NCI-H1417 (cell line): ENCODE measurements around the gene GALNT6.
"Not testable (repeated sequence)": the region's sequence is repeated elsewhere in the genome, so short reads cannot be mapped to it uniquely, and the experiment has no call there.

Experiments
- DNase-seq, 3 experiments: peaks; one replicate each; lab custom pipeline; 2025; lab: John Stamatoyannopoulos, UW

Gene GALNT6

DNA sequence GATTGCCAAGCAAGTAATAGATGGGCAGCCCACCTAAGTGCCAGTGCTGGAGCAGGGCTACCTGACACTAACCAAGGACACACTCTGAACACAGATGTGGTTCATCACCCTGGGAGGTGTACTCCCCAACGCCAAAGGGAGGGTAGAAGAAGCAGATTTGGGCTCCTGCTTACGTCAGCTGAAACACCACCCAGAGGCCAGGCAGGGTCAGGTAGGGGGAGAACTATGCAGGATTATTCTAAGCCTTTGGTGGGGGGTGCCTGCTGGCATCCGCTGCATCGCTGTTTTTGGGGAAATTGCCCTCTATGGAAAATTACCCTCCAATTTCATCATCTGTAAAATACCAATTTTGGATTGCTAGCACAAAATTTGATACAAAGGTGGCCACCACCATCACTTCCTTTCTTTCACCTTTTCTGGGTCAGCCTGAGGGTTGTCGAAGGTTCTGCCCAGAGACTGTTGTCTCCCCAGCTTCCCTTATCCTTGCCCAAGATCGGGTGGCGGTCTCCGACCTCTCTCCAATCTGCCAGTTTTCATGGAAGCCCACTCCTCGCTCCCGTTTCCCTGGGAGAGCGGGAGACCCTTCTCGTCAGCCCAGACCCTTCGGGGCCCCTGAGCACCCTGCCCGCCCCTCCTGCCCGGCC is 67.8 kb downstream of the GALNT6 start:
- DNase-seq, result no peak

DNA sequence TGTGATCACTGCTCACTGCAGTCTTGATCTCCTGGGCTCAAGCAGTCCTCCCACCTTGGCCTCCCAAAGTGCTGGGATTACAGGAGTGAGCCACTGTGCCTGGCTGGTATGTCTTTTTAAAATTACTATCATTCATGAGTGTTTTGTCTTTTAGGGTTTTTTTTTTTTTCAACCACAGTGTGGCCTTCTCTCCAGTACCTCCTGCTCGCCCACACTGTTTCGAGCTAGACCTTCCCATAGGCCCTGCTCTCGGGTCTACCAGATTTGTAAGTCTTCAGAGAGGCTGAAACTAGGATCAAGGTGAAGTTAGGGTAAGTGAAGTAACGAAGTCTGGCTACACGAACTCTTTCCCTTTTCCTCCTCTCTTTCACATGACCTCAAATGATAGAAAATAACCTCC is 68.8 kb downstream of the GALNT6 start:
- no peak for DNase-seq

DNA sequence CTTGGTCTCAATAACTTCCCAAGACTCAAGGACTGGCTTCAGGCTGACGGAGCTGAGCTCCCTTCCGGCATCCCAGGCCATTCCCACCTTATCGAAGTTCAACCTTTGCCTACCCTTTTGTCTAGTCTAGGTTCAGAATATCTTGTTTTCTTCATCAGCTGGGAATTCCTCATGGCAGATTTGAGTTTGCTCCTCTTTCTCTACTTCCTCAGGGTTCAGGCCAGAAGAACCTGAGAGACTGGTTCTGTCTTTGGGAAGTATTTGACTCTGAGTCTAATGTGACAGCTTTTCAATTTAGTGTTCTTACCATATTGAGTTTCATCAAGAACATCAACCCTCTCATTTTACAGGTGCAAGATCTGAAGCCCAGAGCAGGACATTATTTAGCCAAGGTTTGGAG is 69.3 kb downstream of the GALNT6 start:
- no peak for DNase-seq

DNA sequence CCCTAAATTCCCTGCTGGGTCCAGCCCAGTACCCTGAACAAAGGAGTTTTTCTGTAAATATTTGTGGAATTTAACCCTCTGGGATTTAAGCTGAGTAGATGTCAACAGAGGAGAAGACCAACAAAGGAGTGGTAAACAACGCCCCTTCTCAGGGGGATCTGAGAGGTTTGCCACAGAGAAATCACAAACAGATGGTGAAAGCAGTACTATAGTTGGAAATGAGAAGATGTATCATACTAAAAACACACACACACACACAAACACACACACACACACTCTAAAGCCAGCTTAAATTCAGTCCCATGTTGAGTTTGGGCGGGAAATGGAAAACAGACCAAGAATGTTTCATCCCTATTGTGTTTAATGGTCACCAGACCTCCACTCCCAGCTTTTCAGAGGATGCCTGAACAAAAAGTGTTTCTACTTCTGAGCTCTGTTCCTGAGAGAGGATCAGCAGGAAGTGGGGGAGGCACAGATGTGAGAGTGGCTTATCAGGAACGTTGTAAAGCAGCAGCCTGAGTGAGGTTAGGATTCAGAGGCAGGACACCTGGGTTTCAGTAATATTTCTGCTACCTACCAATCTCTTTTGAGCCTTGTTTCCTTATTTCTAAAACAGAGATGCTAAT is 70.4 kb downstream of the GALNT6 start:
- DNase-seq, result no peak

DNA sequence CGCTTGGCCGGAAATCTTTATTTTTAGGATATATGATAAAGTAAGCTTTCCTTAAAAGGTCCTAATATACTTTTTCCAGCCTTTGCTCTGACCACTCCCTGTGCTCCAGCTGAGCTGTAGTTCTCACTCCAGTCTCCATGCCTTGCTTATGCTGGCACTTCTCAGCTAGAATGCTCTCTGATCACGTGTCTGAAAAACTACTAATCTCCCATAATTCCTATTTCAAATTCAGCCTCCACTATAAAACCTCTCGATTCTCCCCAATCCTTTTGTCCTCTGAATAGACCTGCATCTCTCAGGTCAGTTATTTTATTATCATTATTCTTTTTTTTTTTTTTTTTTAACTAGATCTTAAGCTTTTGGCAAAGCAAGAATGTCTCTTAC is 70.9 kb downstream of the GALNT6 start:
- no peak for DNase-seq

DNA sequence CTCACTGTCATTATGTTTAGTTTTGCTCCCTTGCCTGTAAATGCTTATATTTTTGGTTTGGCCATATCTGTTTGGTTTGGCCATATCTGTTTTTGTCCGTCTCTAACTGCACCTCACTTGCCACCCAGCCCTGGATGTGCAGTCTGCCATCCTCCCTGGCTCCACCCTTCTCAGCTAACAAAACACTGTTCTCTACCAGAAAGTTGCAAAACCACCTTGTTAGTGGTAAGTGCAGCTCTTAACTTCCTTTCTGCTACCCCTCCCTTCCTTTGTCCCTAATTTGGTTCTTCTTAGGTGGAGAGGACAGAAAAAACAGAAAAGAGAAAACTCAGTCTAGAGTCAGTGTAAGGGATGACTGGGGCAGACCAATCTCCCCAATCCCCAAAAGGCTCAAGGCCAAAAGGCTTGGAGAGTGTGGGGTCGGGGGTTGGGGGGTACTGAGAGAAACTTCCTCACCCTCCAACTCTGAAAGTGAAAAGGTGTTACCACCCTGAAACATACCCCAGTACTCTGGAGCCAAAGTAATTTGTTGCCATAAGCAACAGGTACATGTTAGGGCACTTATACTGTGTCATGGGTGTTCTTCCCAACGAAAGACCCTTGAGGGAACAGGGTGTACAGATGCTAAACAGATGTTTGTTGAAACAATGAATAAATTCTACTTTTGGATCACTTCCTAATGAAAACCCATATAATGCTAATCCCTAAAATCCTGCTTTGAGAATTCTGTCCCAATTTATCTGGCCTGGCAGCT is 72.2 kb downstream of the GALNT6 start:
- no peak for DNase-seq

DNA sequence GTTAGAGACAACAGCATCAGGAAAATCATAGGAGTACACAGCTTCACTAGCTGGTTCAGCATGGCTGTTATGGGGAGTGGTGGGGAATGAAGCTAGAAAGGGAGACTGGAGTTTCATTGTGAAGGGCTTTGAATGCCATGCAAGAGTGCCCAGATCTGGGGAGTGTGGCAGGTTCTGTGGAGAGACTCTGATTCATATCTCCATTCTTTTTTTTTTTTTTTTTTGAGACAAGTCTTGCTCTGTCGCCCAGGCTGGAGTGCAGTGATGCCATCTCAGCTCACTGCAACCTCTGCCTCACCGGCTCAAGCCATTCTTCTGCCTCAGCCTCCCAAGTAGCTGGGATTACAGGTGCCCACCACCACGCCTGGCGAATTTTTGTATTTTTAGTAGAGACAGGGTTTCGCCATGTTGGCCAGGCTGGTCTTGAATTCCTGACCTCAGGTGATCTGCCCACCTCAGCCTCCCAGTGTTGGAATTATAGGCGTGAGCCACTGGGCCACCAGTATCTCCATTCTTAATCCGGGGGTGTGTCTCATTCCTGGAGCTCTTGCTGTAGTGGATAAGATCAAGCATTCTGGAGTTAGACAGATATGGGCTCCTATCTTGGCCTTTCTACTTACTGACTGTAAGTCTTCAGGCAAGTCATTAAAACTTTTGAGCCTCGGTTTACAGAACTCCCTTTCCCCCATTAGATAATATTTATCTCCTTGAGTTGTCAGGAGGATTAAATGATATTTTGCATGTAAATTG is 73.0 kb downstream of the GALNT6 start:
- not testable (repeated sequence) for DNase-seq

DNA sequence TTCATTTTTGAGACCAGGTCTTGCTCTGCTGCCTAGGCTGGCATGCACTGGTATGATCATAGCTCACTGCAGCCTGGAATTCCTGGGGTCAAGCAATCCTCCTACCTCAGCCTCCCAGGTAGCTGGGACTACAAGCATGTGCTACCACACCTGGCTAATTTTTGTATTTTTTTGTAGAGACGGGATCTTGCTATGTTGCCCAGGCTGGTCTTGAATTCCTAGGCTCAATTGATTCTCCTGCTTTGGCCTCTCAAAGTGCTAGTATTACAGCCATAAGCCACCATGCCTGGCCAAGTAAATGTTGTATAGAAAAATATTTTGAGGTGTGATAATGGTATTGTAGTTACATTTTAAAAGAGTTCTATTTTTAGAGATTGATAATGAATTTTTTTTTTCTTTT is 79.8 kb downstream of the GALNT6 start:
- DNase-seq, result no peak

DNA sequence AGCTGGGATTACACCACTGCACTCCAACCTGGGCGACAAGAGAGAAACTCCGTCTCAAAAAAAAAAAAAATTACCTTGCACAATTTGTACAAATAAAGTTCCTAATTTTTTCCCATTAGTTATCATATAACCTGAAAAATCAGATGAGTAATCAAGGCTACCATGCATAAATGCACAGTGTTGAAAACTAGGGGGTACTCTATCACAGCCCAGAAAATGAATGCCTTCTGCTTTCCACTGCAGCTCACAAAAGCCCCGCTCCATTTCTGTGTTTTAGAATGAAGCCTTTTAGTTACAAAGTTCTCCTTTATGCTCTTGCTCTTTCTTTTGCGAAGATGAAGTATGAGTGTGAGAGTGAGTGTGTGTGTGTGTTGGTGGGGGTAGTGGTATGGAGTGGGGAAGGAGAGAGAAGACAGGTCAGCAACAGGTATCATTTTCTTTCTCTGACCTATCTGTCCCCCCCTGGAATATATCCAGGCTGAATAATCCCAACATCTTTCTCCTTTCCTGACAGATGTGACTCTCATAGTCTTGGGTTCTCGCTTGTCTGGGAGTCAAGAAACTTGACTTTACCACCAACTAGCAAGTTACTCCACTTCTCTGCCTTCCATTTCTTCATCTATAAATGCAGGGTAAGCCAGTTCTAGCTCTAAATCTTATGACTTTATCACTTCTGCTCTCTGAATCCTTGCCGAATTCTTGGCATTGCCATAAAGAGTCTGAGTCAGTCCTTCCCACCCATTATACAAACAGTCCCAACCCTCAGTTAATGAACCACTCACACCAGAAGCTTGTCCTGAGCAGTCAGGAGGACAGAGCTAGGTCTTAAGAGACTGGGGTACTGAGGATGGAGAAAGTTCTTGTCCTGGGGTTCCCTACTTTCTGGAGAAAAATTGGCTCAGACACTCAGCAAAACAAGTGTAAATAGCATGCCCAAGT is 83.3 kb downstream of the GALNT6 start:
- DNase-seq, result no peak

DNA sequence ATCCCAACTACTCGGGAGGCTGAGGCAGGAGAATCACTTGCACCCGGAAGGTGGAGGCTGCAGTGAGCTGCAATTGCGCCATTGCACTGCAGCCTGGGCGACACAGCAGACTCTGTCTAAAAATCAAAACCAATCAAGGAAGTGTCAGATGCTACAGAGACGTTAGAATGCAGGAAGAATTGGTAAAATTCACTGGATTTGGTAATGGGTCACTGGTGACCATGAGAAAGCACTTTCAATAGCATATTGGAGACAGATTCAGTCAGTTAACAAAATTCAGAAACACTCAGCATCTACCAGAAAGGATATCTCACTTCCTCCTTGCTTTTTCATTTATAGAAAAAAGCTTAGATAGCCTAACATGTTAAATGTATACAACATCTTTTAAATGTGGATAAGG is 84.7 kb downstream of the GALNT6 start:
- no peak for DNase-seq
